OCI-LY1 (cell line): ENCODE measurements around the gene B3GAT1.

ENCODE experiments used
- H2AFZ ChIP-seq: fragments of 200-600 bp; sonication (generic), shearing (Covaris generic); 2 replicates; pipeline ENCODE4 v1.6.0; 2014; ENCODE audit warnings: antibody characterized with exemption, mild to moderate bottlenecking, low read length
- H3F3A ChIP-seq: fragments of 200-600 bp; sonication (generic), shearing (Covaris generic); 2 replicates; pipeline ENCODE4 v1.6.0; 2014; ENCODE audit warnings: mild to moderate bottlenecking, antibody characterized with exemption, low read length, moderate library complexity; ENCODE audit not compliant: insufficient read depth
- H3K27ac ChIP-seq: fragments of 200-600 bp; sonication (generic); 2 replicates; pipeline ENCODE4 v1.5.1; 2014; ENCODE audit warnings: low read length, mixed run types, mild to moderate bottlenecking, low read depth; ENCODE audit not compliant: poor library complexity, severe bottlenecking
- H3K27me3 ChIP-seq: fragments of 200-600 bp; sonication (generic); 2 replicates; pipeline ENCODE4 v1.6.0; 2014; ENCODE audit warnings: antibody characterized with exemption, mild to moderate bottlenecking, low read length, moderate library complexity; ENCODE audit not compliant: insufficient read depth
- H3K36me3 ChIP-seq: fragments of 200-600 bp; sonication (generic); 2 replicates; pipeline ENCODE4 v1.6.1; 2014; ENCODE audit warnings: mild to moderate bottlenecking, antibody characterized with exemption, low read length, moderate library complexity, mixed read lengths; ENCODE audit not compliant: insufficient read depth
- H3K4me1 ChIP-seq: fragments of 200-600 bp; sonication (generic); 2 replicates; pipeline ENCODE4 v1.5.1; 2014; ENCODE audit warnings: mild to moderate bottlenecking, low read length, moderate library complexity; ENCODE audit not compliant: insufficient read depth, severe bottlenecking
- H3K4me2 ChIP-seq: fragments of 200-600 bp; sonication (generic), shearing (Covaris generic); 2 replicates; pipeline ENCODE4 v1.6.1; 2014; ENCODE audit warnings: low read length
- H3K4me3 ChIP-seq: fragments of 200-600 bp; sonication (generic); 2 replicates; pipeline ENCODE4 v1.5.1; 2014; ENCODE audit warnings: low read length, low read depth, mild to moderate bottlenecking, mixed read lengths; ENCODE audit not compliant: poor library complexity, severe bottlenecking
- H3K79me2 ChIP-seq: fragments of 200-600 bp; shearing (Covaris generic); 2 replicates; pipeline ENCODE4 v1.6.1; 2016; ENCODE audit warnings: mixed run types, low read length, mixed read lengths; ENCODE audit not compliant: insufficient read depth
- H3K9ac ChIP-seq: fragments of 200-600 bp; sonication (generic), shearing (Covaris generic); 2 replicates; pipeline ENCODE4 v1.6.1; 2014; ENCODE audit warnings: mild to moderate bottlenecking, low read length, mixed read lengths
- H3K9me2 ChIP-seq: fragments of 200-600 bp; sonication (generic), shearing (Covaris generic); 2 replicates; pipeline ENCODE4 v1.6.1; 2014; ENCODE audit warnings: low read depth, mild to moderate bottlenecking, low read length, mixed read lengths
- H3K9me3 ChIP-seq: fragments of 200-600 bp; shearing (Covaris generic); 2 replicates; pipeline ENCODE4 v1.6.1; 2014; ENCODE audit warnings: low read length, mixed read lengths
- H4K20me1 ChIP-seq: fragments of 200-600 bp; sonication (generic), shearing (Covaris generic); 2 replicates; pipeline ENCODE4 v1.6.0; 2016; ENCODE audit warnings: mild to moderate bottlenecking, low read length; ENCODE audit not compliant: insufficient read depth
- CTCF ChIP-seq: fragments of 200-600 bp; sonication (generic), shearing (Covaris generic); IDR thresholded peaks from 2 replicates; pipeline ENCODE4 v1.5.1; 2017; ENCODE audit warnings: mild to moderate bottlenecking, antibody characterized with exemption, low read length, moderate library complexity, mixed read lengths
- EZH2 ChIP-seq: fragments of 200-600 bp; sonication (generic), shearing (Covaris generic); IDR thresholded peaks from 2 replicates; pipeline ENCODE4 v1.8.0; 2017; ENCODE audit warnings: borderline replicate concordance, mixed run types, mild to moderate bottlenecking, antibody characterized with exemption, low read length, moderate library complexity, mixed read lengths

Gene B3GAT1

DNA sequence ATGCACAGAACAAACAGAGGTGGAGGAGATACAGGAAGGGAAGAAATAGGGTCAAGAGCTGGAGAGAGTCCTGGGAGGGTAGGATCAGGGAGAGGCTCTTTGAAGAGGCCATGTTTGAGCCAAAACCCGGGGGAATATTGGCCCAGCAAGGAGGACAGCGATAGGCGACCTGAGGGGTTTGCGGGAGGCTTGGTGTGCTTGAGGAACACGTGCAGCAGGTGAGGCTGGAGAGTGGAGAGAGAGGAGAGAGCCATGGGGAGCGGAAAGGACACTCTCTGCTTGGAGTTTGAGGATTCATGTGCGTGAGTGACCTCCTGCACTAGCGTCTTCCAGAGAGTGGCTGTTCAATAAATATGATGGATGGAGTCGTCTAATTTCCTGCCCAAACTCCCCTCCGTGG is 4.7 kb upstream of the B3GAT1 start:
- Histone ChIP-seq H3K27ac (no peak overlapping the region), H3K4me3 (no peak overlapping the region), H2AFZ (no peak overlapping the region), H3K27me3 (0 out of 2 replicates have a peak, but pooled peaks cover 3% of the 10 kb centered on the region), H3K9ac (no peak overlapping the region), H4K20me1 (no peaks in the 10 kb centered on the region), H3K79me2 (no peaks in the 10 kb centered on the region), H3K9me3 (no peaks in the 10 kb centered on the region), H3K9me2 (no peaks in the 10 kb centered on the region), H3K4me1 (no peaks in the 10 kb centered on the region), H3K4me2 (no peak overlapping the region), H3F3A (no peaks in the 10 kb centered on the region), H3K36me3 (no peaks in the 10 kb centered on the region)
- no peak for TF ChIP-seq CTCF
- no peak for TF ChIP-seq EZH2

GRCh38 chr11:134414766-134415765 is 3.0 kb upstream of the B3GAT1 start:
- Histone ChIP-seq H3K4me2 (no peak overlapping the region), H3K9me3 (no peaks in the 10 kb centered on the region), H3F3A (no peaks in the 10 kb centered on the region), H3K27me3 (0 out of 2 replicates have a peak, but pooled peaks cover 3% of the 10 kb centered on the region), H4K20me1 (no peaks in the 10 kb centered on the region), H3K4me3 (no peak overlapping the region), H3K9me2 (no peaks in the 10 kb centered on the region), H2AFZ (no peak overlapping the region), H3K36me3 (no peaks in the 10 kb centered on the region), H3K4me1 (no peaks in the 10 kb centered on the region), H3K79me2 (no peaks in the 10 kb centered on the region), H3K27ac (no peak overlapping the region), H3K9ac (no peak overlapping the region)
- no peak for TF ChIP-seq CTCF

- TF ChIP-seq CTCF (no peak), EZH2 (no peak)
- Histone ChIP-seq H3K79me2 (no peaks in the 10 kb centered on the region), H3K36me3 (no peaks in the 10 kb centered on the region), H4K20me1 (no peaks in the 10 kb centered on the region), H3K9ac (no peak overlapping the region), H3K4me2 (no peak overlapping the region), H3F3A (no peaks in the 10 kb centered on the region), H3K9me2 (no peaks in the 10 kb centered on the region), H3K27ac (no peak overlapping the region), H3K4me3 (no peak overlapping the region), H3K4me1 (no peaks in the 10 kb centered on the region), H2AFZ (no peak overlapping the region), H3K9me3 (no peaks in the 10 kb centered on the region), H3K27me3 (0 out of 2 replicates have a peak, but pooled peaks cover 3% of the 10 kb centered on the region)
These were observed 2.0 kb upstream of the B3GAT1 start for GRCh38 chr11:134413826-134414731.
